Pancreas (tissue), 10 donors: ENCODE results near the gene GJA9. TPM values are rescaled to one million over a fixed set of nuclear protein-coding genes. Genes with fewer than 3 reads are reported as not detected.
A peak's percentile ranks its signal among the peaks of the same experiment; 100 is the strongest.

Experiments
- ATAC-seq, 4 donors: fragments of 200-7000 bp; cut with Tn5 transposase; one replicate each; pipeline versions ENCODE4 v1.8.0 to v1.9.1; 2020; ENCODE audit warnings: mild to moderate bottlenecking in 4 of 4, moderate library complexity in 4 of 4
- DNase-seq, 6 donors: peaks; one replicate each; pipeline ENCODE4 v3.0.0-alpha.2; 2020
- FAIRE-seq: peaks from 2 replicates; lab custom pipeline; 2012; peaks lifted over from hg19 to GRCh38; lab: Jason Lieb, UNC
- H3K27ac ChIP-seq, 4 donors: fragments of 200-600 bp; sonication (generic); 1 replicate in 3 of 4; 2 replicates in 1 of 4; pipeline versions ENCODE4 v1.5.0 to v1.8.0; 2020
- H3K27me3 ChIP-seq, 4 donors: fragments of 200-600 bp; one replicate each; pipeline ENCODE4 v1.8.0; 2021
- H3K36me3 ChIP-seq, 3 donors: fragments of 200-600 bp; sonication (generic) in 1 of 3; one replicate each; pipeline versions ENCODE4 v1.5.0 to v1.8.0; 2020 to 2021
- H3K4me1 ChIP-seq, 3 donors: fragments of 200-600 bp; one replicate each; pipeline ENCODE4 v1.8.0; 2021
- H3K4me3 ChIP-seq, 4 donors: fragments of 200-600 bp; sonication (generic) in 2 of 4; one replicate each; pipeline versions ENCODE4 v1.5.0 to v1.8.0; 2020 to 2021
- H3K9me3 ChIP-seq, 4 donors: fragments of 200-600 bp; one replicate each; pipeline ENCODE4 v1.8.0; 2021
- WGBS, 2 donors: extraction: QIAGEN DNeasy Blood & Tissue Kit; methylation state at CpG; one replicate each; pipeline ENCODE4 v1.1.7; 2013; 5-methylcytosine and 5-hydroxymethylcytosine counted together
- intact Hi-C, 3 donors: fragments of 100-400 bp; cut with DNase I; formaldehyde crosslinking; loops; one replicate each; pipeline versions ENCODE4 v1.11.1 to v1.14.2; 2022
- polyA plus RNA-seq, 2 donors: library from polyadenylated mRNA; stranded (reverse); fragments of 200-250 nt; gene quantifications; one replicate each; pipeline ENCODE4 v1.2.3, GENCODE V29; 2013
- total RNA-seq, 6 donors: library from RNA; stranded (reverse); fragmentation: NEBNext Ultra II Directional in 4 of 6; extraction: Animal tissue kit (Norgen Biotek cat#: 25700) in 4 of 6; gene quantifications; one replicate each; pipeline versions ENCODE4 v1.2.1 to v1.2.4, GENCODE V29; 2021 to 2023
- TF ChIP-seq, protein P1 (sequence below), 4 donors: fragments of 200-600 bp; sonication (generic) in 3 of 4; IDR thresholded peaks; one replicate each; pipeline versions ENCODE4 v1.5.0 to v1.8.0; 2021; ENCODE audit warnings: antibody characterized with exemption in 4 of 4
- donor health status: healthy with polysubstance abuse.
- donor health status: DM: no; HTN: no; CAD: no; lungs with moderate emphysema.
- donor health status: DM: no; HTN: no; CAD: no.
- donor health status: control.
- donor health status: control.
- donor health status: Bipolar disorder and iron deficiency.
- donor health status: DM: yes; HTN: yes; CAD: no.
- donor health status: DM: no; HTN: no; CAD: no.
- donor health status: DM: no; HTN: no; CAD: no.
- donor health status: DM: yes; HTN: yes; CAD: no.

The GJA9 gene
- total and polyA plus RNA-seq, 8 donors, result not detected

DNA sequence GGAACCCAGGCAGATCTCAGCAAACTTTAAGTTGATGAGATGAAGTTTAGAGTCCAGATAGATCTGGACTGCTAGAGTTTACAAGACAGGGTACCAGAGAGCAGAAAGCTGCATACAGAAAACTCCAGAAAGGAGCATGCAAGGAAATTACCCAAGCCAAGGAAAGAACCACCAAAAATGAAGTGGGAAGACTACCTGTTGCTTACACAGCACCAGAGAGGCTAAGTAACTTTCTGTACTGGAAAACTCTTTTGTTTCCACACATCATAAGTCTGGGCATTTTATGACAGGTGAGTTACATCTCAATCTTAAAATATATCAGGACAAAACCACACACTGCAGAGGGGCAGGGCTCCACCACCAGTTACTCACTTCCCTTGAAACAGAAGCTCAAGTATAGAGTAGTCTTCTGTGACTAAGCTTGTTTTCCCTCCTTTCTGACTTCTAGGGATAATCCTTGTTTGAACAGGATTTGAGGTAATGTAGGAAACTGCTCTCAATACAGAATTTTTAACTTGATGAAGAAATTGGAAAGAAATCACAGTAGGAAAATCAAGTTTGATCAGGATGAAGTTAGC, 17.4 kb upstream of the GJA9 start:
- H3K27ac ChIP-seq, result no peak overlapping the region
- DNase-seq, result no peak
- H3K4me1 ChIP-seq, result no peaks in the 10 kb centered on the region
- no peaks in the 10 kb centered on the region for H3K27me3 ChIP-seq
- no peak overlapping the region for H3K4me3 ChIP-seq
- ATAC-seq, result no peak
- TF ChIP-seq, protein P1, sequence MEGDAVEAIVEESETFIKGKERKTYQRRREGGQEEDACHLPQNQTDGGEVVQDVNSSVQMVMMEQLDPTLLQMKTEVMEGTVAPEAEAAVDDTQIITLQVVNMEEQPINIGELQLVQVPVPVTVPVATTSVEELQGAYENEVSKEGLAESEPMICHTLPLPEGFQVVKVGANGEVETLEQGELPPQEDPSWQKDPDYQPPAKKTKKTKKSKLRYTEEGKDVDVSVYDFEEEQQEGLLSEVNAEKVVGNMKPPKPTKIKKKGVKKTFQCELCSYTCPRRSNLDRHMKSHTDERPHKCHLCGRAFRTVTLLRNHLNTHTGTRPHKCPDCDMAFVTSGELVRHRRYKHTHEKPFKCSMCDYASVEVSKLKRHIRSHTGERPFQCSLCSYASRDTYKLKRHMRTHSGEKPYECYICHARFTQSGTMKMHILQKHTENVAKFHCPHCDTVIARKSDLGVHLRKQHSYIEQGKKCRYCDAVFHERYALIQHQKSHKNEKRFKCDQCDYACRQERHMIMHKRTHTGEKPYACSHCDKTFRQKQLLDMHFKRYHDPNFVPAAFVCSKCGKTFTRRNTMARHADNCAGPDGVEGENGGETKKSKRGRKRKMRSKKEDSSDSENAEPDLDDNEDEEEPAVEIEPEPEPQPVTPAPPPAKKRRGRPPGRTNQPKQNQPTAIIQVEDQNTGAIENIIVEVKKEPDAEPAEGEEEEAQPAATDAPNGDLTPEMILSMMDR (IDR thresholded peaks at IDR 0.05), result no peak
- FAIRE-seq, result no peak
- intact Hi-C loops, result no loop called here
- H3K36me3 ChIP-seq, result no peaks in the 10 kb centered on the region
- H3K9me3 ChIP-seq, result no peaks in the 10 kb centered on the region

DNA sequence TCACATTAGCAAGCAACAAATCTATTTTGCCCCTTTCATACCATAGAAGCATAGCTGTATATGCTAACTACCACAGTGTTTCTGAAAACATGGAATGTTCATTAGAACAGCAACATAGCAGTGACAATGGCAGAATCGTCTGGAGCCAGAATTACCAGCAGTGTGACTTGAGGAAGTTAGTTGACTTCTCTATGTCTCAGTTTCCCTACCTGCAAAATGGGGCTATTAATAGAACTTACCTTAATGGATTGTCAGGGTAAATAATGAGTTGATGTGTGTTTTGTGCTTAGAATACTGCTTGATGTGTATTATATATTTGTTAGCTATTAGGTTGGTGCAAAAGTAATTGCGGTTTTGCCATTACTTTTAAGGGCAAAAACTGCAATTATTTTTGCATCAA, 14.8 kb upstream of the GJA9 start:
- FAIRE-seq, result no peak
- Histone ChIP-seq H3K9me3 (no peaks in the 10 kb centered on the region), H3K36me3 (no peaks in the 10 kb centered on the region), H3K4me1 (no peaks in the 10 kb centered on the region), H3K27me3 (no peaks in the 10 kb centered on the region), H3K27ac (no peak overlapping the region), H3K4me3 (no peak overlapping the region)
- no peak for DNase-seq
- WGBS, 2 donors, result 90 to 93% methylated on average over 2 of the region's 2 CpGs
- no peak for ATAC-seq
- TF ChIP-seq, protein P1 (IDR thresholded peaks at IDR 0.05), result no peak
- intact Hi-C loops, result no loop called here

DNA sequence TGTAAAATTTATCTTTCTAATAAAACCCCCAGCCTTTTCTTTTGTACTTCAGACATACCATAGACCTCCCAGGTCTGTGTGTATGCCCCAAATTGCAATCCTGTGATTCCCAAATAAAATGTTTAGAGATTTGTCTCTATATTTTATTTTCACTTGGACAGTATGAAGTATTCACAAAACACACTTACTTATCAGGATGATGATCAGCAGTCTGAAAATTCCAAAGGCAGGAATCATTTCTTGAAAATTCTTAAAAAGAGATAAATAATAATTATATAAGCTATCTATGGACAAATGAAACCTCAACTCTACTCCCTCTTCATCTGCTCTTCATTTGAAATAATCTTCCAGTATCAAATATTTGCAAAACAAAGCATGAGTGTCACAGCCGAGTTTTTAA, 11.6 kb upstream of the GJA9 start:
- FAIRE-seq (no peak), ATAC-seq (no peak), DNase-seq (no peak)
- no peaks in the 10 kb centered on the region for H3K36me3 ChIP-seq
- TF ChIP-seq, protein P1 (IDR thresholded peaks at IDR 0.05), result no peak
- intact Hi-C loops, result no loop called here
- 63 to 70% methylated on average over 1 of the region's 1 CpG for WGBS, 2 donors
- no peaks in the 10 kb centered on the region for H3K4me1 ChIP-seq
- H3K27me3 ChIP-seq, result no peaks in the 10 kb centered on the region
- no peak overlapping the region for H3K4me3 ChIP-seq
- H3K27ac ChIP-seq, result no peak overlapping the region
- no peaks in the 10 kb centered on the region for H3K9me3 ChIP-seq

DNA sequence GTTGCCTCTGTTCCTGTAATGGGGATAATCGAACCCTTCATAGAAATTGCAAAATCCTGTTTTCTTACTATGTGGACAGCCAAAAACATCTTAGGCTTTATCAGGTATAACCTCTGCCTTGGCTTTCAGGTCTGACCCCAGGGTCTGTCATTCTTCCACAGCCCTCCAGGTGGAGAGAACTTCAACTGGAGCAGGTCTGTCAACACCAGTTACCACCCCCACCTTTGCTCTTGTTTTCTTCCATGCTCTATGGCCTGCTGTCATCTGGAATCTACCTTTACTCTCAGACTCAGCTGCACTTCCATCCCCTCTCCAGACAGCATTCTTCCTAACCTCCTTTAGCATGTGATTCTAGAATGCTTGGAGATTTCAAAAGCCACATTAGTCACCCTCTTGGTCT, 10.4 kb upstream of the GJA9 start:
- WGBS, 2 donors, result 62 to 77% methylated on average over 1 of the region's 1 CpG
- H3K36me3 ChIP-seq, result no peaks in the 10 kb centered on the region
- H3K27me3 ChIP-seq, result no peaks in the 10 kb centered on the region
- no peak for FAIRE-seq
- H3K9me3 ChIP-seq, result no peaks in the 10 kb centered on the region
- no peak overlapping the region for H3K27ac ChIP-seq
- H3K4me3 ChIP-seq, result no peak overlapping the region
- ATAC-seq, result no peak
- TF ChIP-seq, protein P1 (IDR thresholded peaks at IDR 0.05), result no peak
- no peaks in the 10 kb centered on the region for H3K4me1 ChIP-seq
- DNase-seq, result no peak
- intact Hi-C loops, result no loop called here

DNA sequence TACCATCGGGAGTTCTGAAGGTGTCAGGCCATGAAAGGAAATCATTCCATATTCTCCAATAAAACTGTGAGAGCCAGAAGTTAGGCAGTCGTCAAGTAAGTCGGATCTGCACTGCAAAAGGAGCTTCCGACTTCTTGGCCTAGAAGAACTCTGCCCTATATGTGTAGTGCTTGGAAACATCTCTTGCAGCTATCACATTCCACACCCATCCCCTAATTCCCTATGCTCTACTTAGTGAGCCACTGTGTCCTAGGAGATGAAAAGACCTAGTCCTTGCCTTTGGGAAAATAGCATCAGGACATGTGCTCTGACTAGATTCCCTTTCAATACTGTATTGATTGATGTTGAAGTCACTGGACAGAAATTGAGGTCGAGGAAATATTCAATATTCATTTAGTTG, 8.2 kb upstream of the GJA9 start:
- FAIRE-seq, result no peak
- Histone ChIP-seq H3K9me3 (no peaks in the 10 kb centered on the region), H3K27me3 (no peaks in the 10 kb centered on the region), H3K27ac (no peak overlapping the region), H3K4me1 (no peaks in the 10 kb centered on the region), H3K4me3 (no peak overlapping the region), H3K36me3 (no peaks in the 10 kb centered on the region)
- WGBS, 2 donors, result 54 to 79% methylated on average over 5 of the region's 5 CpGs
- TF ChIP-seq, protein P1 (IDR thresholded peaks at IDR 0.05), result no peak
- peak in 1 of 4 donors; percentile 51 for ATAC-seq
- intact Hi-C loops, result no loop called here
- DNase-seq, result no peak
